Astrocyte of the spinal cord (primary cell): Measurements from ENCODE around the gene ABT1.

Source experiments
- DNase-seq: peaks from one replicate; pipeline ENCODE4 v3.0.0; 2011; ENCODE audit warnings: low read depth, low spot score
- H3K4me3 ChIP-seq: 2 replicates; pipeline ENCODE4 v1.5.1; 2011; ENCODE audit warnings: low read depth, mild to moderate bottlenecking, low read length, moderate library complexity
- in situ Hi-C: cut with HindIII; loops from 2 replicates; pipeline ENCODE4 v1.10.0; 2017; ENCODE audit warnings: low sequenced_read_pairs
- TF ChIP-seq, protein P1 (sequence below): IDR thresholded peaks from 2 replicates; pipeline ENCODE4 v1.5.1; 2012; ENCODE audit warnings: low read depth, mild to moderate bottlenecking, low read length, inconsistent platforms

Gene ABT1

DNA sequence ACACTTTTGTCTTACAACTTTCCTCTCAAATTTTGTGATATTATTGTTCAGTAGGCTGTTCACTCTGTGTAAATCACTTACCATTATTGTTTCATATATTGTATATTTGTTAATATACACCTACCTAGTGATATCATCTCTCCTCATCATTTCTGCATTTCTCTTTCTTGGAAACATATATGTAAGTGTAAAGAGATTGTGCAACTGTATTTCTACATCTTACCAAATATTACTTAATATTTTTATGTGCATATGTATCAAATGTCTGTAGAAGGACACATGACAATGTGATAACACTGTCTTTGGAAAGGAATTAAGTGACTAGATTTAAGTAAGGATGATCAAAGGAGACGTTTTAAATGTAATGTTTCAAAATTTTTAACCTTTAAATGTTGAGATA, 32.6 kb downstream of the ABT1 start:
- no peak overlapping the region for H3K4me3 ChIP-seq
- in situ Hi-C loops: no loop called here
- TF ChIP-seq, protein P1, sequence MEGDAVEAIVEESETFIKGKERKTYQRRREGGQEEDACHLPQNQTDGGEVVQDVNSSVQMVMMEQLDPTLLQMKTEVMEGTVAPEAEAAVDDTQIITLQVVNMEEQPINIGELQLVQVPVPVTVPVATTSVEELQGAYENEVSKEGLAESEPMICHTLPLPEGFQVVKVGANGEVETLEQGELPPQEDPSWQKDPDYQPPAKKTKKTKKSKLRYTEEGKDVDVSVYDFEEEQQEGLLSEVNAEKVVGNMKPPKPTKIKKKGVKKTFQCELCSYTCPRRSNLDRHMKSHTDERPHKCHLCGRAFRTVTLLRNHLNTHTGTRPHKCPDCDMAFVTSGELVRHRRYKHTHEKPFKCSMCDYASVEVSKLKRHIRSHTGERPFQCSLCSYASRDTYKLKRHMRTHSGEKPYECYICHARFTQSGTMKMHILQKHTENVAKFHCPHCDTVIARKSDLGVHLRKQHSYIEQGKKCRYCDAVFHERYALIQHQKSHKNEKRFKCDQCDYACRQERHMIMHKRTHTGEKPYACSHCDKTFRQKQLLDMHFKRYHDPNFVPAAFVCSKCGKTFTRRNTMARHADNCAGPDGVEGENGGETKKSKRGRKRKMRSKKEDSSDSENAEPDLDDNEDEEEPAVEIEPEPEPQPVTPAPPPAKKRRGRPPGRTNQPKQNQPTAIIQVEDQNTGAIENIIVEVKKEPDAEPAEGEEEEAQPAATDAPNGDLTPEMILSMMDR: no peak
- DNase-seq: no peak

DNA sequence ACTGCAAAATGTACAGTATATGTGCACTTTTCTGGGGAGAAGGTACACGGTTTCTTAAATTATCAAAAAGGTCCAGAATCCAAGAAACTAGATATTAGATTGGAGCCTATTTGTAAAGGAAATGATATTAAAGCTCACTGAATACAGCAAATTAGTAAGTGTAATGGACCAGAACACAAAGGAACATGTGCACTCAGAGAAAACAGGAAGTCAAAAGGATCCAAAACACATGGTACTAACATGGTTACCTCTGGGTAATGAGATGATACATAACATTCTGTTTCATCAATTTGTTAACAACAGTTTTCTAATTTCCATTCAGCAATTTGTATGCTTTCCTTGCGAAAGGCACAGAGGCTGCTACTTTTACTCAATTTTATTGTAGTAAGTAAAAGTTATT, 44.1 kb downstream of the ABT1 start:
- in situ Hi-C loops: no loop called here
- no peak overlapping the region for H3K4me3 ChIP-seq
- TF ChIP-seq, protein P1: no peak
- no peak for DNase-seq

DNA sequence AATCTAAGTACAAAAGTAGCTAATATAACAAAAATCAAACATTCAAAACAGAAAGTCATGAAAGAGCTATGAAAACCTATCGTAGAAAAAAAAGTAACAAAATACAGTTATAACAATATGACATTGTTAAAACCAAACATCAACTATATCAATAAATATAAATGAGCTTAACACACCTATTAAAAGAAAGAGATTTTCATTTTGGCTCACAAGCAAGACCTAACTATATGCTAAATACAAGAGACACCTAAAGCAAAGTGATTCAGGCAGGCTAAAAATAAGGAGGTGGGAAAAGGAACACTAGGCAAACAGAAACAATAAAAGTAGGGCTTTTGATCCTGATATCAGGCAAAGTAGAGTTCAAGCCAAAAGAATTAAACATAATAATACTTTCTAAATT, 49.3 kb downstream of the ABT1 start:
- no peak for DNase-seq
- TF ChIP-seq, protein P1: no peak
- no peak overlapping the region for H3K4me3 ChIP-seq
- in situ Hi-C loops: no loop called here
